NB4 (cell line): ENCODE measurements around the gene FLNC.

ENCODE experiments used
- DNase-seq: peaks from one replicate; pipeline ENCODE4 v3.0.0; 2010; ENCODE audit warnings: low read depth
- H3K4me3 ChIP-seq: one replicate; pipeline ENCODE4 v1.5.1; 2011; ENCODE audit warnings: mild to moderate bottlenecking, low read depth, low read length, moderate library complexity
- CTCF ChIP-seq: IDR thresholded peaks from one replicate; pipeline ENCODE4 v1.5.1; 2012; ENCODE audit warnings: low read depth, low read length
- MAX ChIP-seq: IDR thresholded peaks from 2 replicates; pipeline ENCODE4 v1.6.1; 2011; ENCODE audit warnings: low read depth, low read length
- MYC ChIP-seq: IDR thresholded peaks from 2 replicates; pipeline ENCODE4 v1.6.1; 2011; ENCODE audit warnings: low read depth, low read length
- POLR2A ChIP-seq: IDR thresholded peaks from 2 replicates; pipeline ENCODE4 v1.6.1; 2011; ENCODE audit warnings: mild to moderate bottlenecking; ENCODE audit not compliant: insufficient read length; ENCODE audit errors: extremely low read depth

FLNC gene

DNA sequence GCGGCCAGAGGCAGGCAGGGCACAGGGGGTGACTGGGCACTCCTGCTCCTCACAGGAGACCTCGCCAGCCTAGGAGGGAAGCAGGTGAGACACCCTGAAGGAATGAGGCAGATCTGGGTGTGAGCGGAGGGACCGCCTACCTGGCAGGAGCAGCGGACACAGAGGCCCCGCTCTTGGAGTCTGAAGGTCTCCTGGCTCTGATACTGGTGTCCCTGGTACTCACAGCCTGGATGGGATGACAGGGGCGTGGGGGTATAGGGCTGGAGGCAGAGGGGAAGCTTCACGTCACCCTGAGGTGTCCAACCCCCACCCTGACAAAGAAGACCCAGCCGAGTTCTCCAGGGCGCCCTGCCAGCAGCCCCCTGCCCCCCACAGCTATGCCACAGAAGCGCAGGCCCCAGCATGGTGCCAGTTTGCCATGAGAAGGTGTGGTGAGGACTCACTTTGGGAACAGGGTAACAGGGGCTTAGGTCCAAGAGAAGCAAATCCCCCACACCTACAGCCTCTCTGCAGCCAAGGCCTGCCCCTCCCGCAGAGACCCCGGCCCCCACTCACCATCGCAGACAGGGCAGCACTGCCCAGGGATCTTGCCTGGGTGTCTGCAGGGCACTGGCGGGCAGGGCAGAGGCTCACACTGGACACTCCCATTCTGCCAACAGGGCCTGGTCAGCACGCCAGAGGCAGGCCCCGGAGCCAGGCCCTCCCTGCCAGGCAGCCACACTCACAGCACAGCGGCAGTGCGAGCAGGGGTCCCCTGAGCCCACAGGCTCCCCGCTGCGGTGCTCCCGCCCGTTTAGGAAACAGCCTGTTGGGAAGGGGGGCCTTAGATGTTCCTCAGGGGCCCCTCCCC lies 63.3 kb downstream of the FLNC start:
- TF ChIP-seq MAX (no peak), POLR2A (no peak)

GRCh38 chr7:128894101-128894440 lies 63.9 kb downstream of the FLNC start:
- no peak for TF ChIP-seq MYC
- no peak for TF ChIP-seq CTCF
- TF ChIP-seq MAX, result no peak
- TF ChIP-seq POLR2A, result no peak
- no peak overlapping the region for H3K4me3 ChIP-seq
- no peak for DNase-seq

More for the DNA sequence above, 63.3 kb downstream of the FLNC start:
- no peak overlapping the region for H3K4me3 ChIP-seq
- no peak for DNase-seq

GRCh38 chr7:128895320-128895719 lies 65.1 kb downstream of the FLNC start:
- TF ChIP-seq MYC (no peak), MAX (no peak), POLR2A (no peak), CTCF (no peak)

DNA sequence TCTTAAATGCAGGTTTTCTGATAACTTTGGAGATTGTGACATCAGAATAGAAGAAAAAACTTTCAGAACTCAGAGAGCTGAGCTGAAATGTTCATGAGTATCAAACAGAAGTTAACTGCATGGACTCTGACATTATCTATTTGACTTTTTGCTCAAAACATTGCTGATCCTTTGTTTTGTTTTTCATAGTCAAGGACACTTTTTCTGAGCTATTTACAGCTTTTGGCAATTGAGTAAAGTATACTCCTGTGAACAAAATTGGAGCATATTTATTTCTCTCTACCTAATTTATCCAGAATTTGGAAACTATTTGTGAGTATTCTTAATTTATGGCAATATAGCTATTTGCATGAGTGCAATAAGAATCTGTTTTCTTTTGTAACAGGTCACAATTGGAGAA lies 69.2 kb downstream of the FLNC start:
- H3K4me3 ChIP-seq, result no peak overlapping the region
- no peak for DNase-seq
- TF ChIP-seq MAX, result no peak
- no peak for TF ChIP-seq CTCF
- TF ChIP-seq POLR2A, result no peak
- no peak for TF ChIP-seq MYC

More at GRCh38 chr7:128895320-128895719, 65.1 kb downstream of the FLNC start:
- DNase-seq, result no peak
- H3K4me3 ChIP-seq, result no peak overlapping the region

DNA sequence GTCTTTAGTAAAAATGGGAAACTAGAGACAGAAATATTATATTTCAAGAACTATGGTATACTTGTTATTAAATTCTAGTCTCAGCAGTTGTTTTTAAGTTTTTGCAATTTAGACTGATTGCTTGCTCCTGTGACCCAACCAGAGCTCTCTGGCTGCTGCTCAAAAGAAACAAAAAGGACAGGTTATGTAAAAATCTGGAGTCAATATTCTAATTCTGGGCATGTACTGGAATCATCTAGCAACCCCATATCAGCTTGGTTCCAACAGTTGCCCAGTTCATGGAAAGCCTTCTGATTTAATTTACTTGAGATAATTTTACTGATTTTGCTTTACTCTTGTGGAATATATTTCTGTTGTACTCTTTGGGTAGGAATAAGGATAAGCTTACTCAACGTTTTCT lies 70.0 kb downstream of the FLNC start:
- DNase-seq, result no peak
- H3K4me3 ChIP-seq, result no peak overlapping the region
- TF ChIP-seq CTCF, result no peak
- TF ChIP-seq MYC, result no peak
- TF ChIP-seq POLR2A, result no peak
- TF ChIP-seq MAX, result no peak

DNA sequence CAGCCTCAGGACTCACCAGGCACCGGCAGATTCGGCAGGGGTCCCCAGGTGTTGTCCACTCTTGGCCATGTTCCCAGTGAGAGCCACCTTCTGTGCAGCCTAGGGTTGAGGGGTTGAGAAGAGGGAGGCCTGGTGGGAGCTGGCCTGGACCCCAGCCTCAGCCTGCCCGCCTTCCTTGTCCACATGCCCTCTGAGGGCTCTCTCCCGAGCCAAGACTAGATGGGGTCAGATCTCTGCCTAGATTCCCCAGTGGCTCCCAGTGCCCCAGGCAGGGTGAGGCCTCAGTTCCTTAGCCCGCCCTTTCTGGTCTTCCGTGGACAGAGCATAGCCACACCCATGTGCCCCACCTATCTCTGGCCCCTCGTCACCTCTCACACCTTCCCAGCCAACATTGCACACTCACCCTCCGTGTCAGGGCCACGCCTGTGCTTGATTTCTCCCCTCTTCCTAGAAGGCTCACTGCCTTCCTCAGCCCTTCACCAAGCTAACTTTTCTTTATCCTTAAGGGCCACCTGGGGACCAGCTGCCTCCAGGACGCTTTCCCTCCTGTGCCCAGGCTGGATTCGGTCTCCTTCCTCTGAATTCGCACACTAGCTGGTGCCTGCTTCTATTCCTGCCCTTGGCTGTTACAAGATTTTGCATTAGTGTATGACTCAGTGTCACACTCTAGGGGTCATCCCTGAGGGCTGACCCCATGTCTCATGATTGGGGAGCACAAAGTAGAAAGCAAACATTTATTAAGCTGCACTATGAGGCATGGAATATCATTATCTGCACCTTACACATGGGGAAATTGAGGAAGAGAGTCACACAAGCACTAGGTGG lies 72.8 kb downstream of the FLNC start:
- no peak for DNase-seq
- TF ChIP-seq CTCF, result no peak
- no peak for TF ChIP-seq MAX
- no peak for TF ChIP-seq MYC
- TF ChIP-seq POLR2A, result no peak
- no peak overlapping the region for H3K4me3 ChIP-seq
